GM12892 (cell line): Measurements from ENCODE around the gene REG1A.

Experiments
- POLR2A ChIP-seq: IDR thresholded peaks from 2 replicates; pipeline ENCODE4 v1.6.1; 2011; ENCODE audit warnings: low read depth, low read length, control low read depth
- POLR2AphosphoS5 ChIP-seq: IDR thresholded peaks from 2 replicates; pipeline ENCODE4 v1.6.1; 2011; ENCODE audit warnings: low read depth, low read length, control low read depth
- TAF1 ChIP-seq: IDR thresholded peaks from 2 replicates; pipeline ENCODE4 v1.6.1; 2011; ENCODE audit warnings: low read depth, mild to moderate bottlenecking, control low read depth, low read length, borderline replicate concordance

- TF ChIP-seq POLR2AphosphoS5 (no peak), POLR2A (no peak), TAF1 (no peak)
These were observed 22.4 kb upstream of the REG1A start for GRCh38 chr2:79097843-79098242.
